Right renal cortex interstitium (tissue), 3 donors: ENCODE measurements around the gene DPYSL3. TPM values are rescaled to one million over a fixed set of nuclear protein-coding genes. Genes with fewer than 3 reads are reported as not detected.
"Not testable (repeated sequence)": the region's sequence is repeated elsewhere in the genome, so short reads cannot be mapped to it uniquely, and the experiment has no call there.

Experiments
- DNase-seq, 3 donors: peaks; one replicate each; pipeline ENCODE4 v3.0.0-alpha.2; 2013; ENCODE audit warnings: low read depth in 3 of 3, low spot score in 2 of 3
- polyA plus RNA-seq, 3 donors: library from polyadenylated mRNA; unstranded; fragments of 120-200 nt; gene quantifications; one replicate each; pipeline ENCODE4 v1.2.1, GENCODE V29; 2013; ENCODE audit not compliant: insufficient read length in 3 of 3

Gene DPYSL3
- polyA plus RNA-seq, 3 donors, result 35.1 to 40.3 (median 37.1) TPM

- no peak for DNase-seq
Measured at GRCh38 chr5:147375151-147375550, 134.7 kb downstream of the DPYSL3 start.

- no peak for DNase-seq
Measured at GRCh38 chr5:147373328-147373727, 136.5 kb downstream of the DPYSL3 start.

DNA sequence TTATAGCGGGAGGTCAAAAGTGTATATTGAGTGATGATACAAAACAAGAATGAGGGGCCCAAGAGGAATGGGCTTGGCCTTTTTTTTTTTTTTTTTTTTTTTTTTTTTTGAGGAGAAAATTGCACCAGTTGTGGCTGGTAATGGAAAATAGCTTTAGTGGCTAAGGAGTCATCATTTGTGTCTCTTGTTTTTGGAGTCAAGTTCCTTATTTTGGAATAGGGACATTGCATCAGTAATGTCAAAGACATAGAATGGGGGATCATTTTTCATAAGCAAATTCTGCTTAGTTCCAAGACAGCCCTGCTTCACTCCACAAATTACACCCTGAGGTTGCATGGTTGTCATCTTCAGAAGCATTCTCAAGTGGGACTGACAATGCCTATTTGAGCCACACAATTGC, 137.7 kb downstream of the DPYSL3 start:
- no peak for DNase-seq

DNA sequence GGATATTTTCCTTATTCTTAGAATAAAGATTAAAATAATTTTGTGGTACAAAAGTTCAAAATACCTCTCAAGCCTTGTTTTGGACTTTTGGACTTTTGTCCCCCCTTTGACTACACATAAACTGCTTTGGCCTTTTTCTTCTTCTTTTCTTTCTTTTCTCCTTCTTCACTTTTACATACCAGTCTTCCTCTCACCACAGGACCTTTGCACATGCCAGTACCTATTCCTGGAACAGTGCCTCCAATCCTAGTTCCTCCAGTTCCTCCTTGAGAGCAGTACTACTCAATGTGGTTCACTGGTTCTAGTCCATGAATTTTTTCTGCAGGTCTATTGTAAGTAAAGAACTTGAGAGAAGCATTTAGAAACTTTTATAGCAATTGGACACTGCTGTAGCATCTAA, 138.6 kb downstream of the DPYSL3 start:
- no peak for DNase-seq

GRCh38 chr5:147369742-147370374, 140.0 kb downstream of the DPYSL3 start:
- DNase-seq, result no peak

- DNase-seq, result not testable (repeated sequence)
Measured at GRCh38 chr5:147367381-147367780, 142.5 kb downstream of the DPYSL3 start.

GRCh38 chr5:147361441-147362175, 148.3 kb downstream of the DPYSL3 start:
- no peak for DNase-seq

GRCh38 chr5:147360816-147361215, 149.1 kb downstream of the DPYSL3 start:
- DNase-seq, result no peak

GRCh38 chr5:147359581-147359980, 150.3 kb downstream of the DPYSL3 start:
- DNase-seq, result no peak

GRCh38 chr5:147359101-147359500, 150.8 kb downstream of the DPYSL3 start:
- DNase-seq, result no peak

- DNase-seq, result no peak
Measured at GRCh38 chr5:147349241-147349640, 160.6 kb downstream of the DPYSL3 start.

- no peak for DNase-seq
Measured at GRCh38 chr5:147348451-147348850, 161.4 kb downstream of the DPYSL3 start.

DNA sequence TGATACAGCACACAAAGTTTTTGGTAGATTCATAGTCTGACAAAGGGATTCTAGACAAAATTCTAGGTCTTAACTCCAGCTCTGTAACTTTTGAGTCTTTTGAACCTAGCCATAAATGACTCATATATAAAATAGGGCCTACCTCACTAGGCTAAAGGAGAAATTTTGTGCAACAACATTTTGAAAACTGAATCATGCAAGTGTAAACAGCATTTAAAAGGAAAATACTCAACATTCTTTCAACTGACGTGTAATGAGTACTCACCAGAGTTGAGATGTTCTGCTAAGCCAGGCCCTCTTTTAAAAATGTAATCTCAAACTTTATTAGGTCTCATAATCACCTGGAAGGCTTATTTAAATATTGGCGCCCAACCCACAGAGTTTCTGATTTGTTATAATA, 161.8 kb downstream of the DPYSL3 start:
- no peak for DNase-seq

DNA sequence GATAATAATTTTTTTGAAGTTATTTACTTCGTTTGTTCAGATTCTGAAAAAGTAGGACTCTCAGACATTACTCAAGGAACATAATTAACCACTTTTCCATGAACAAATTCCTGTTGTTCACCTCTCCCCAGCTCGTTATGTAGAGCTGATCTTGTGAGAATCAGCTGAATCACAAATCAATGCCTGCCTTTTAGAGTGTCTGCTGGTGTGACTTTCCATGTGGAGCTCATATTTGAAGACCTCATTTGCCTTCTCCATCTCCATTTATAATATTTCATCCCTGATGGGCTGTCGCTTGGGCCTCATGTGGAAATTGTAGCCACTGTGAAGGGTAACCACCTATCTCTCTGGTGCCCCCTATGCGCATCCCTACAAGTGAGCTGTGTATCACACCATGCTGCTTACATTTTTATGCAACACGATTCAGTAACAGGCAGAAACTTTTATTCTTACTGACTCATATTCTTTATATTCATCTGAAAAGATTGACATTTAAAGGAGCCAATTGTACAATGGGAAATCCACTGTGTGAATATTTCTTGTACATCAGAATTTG, 163.8 kb downstream of the DPYSL3 start:
- DNase-seq, result no peak

GRCh38 chr5:147344861-147345260, 165.0 kb downstream of the DPYSL3 start:
- no peak for DNase-seq

DNA sequence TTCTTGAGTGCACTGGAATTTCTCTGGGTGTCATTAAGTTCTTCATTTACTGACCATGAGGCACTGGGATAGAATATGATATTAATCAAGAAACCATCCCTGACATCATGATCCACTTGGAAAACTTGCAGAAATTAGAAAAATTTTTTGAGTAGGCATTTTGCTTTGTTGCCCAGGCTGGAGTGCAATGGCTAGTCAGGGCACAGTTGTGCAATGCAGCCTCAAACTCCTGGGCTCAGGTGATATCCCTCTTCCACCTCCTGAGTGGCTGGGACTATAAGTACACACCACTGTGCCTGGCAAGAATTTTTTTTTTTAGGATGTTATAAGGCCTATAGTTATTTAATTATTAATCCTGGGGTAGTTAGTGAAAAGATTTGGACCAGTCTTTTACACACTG, 168.5 kb downstream of the DPYSL3 start:
- no peak for DNase-seq

DNA sequence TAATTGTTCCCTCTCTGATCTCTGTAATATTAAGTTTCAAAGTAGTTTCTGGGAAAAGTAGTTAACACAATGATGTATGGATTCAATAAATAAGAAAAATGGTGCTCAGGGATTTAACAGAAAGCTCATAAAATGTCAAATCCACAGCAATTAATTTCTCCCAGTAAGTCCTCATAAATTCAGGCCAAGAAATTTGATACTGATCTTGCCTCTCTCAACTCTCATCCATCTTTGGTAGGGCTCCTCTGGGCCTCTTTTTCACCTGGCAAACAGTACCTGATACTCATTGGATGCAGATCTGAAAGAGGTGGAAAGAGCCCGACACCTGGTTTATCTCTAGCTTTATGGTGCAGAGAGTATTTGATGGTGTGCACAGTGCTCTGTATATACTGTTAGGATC, 168.9 kb downstream of the DPYSL3 start:
- DNase-seq, result peak in 2 of 3 donors; percentile 13 to 23
